Retinal pigment epithelial cell (primary cell): ENCODE measurements around the gene NT5DC4.
A peak's percentile ranks its signal among the peaks of the same experiment; 100 is the strongest.

ENCODE experiments used
- DNase-seq: peaks from one replicate; pipeline ENCODE4 v3.0.0-alpha.2; 2010; ENCODE audit warnings: low read depth
- H3K4me3 ChIP-seq: 2 replicates; pipeline ENCODE4 v1.5.1; 2011; ENCODE audit warnings: mild to moderate bottlenecking, low read length, control low read depth, moderate library complexity
- TF ChIP-seq, protein P1 (sequence below): conservative IDR thresholded peaks from 2 replicates; pipeline ENCODE4 v1.5.1; 2011; ENCODE audit warnings: low read depth, low read length, control low read depth, inconsistent platforms

Gene NT5DC4

DNA sequence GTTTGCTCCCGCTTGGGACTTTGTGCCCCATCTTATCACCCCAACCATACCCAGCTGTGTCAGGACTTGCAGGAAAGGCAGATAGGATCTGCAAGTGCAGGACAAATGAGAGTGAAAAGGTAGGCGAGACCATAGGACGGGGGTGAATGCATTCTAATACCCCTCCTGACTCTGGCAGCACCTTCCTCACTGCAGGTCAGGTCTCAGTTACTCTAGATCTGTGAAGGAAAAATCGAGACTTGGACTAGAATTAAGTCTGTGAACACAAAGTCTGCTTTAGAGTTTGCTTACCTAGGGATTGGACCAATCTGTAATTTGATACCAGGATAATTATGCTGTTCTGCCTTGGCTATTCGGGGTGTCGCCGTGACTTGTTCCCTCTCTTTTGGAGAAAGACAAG, 19.7 kb downstream of the NT5DC4 start:
- TF ChIP-seq, protein P1, sequence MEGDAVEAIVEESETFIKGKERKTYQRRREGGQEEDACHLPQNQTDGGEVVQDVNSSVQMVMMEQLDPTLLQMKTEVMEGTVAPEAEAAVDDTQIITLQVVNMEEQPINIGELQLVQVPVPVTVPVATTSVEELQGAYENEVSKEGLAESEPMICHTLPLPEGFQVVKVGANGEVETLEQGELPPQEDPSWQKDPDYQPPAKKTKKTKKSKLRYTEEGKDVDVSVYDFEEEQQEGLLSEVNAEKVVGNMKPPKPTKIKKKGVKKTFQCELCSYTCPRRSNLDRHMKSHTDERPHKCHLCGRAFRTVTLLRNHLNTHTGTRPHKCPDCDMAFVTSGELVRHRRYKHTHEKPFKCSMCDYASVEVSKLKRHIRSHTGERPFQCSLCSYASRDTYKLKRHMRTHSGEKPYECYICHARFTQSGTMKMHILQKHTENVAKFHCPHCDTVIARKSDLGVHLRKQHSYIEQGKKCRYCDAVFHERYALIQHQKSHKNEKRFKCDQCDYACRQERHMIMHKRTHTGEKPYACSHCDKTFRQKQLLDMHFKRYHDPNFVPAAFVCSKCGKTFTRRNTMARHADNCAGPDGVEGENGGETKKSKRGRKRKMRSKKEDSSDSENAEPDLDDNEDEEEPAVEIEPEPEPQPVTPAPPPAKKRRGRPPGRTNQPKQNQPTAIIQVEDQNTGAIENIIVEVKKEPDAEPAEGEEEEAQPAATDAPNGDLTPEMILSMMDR, result no peak
- H3K4me3 ChIP-seq, result no peak overlapping the region
- DNase-seq, result no peak

DNA sequence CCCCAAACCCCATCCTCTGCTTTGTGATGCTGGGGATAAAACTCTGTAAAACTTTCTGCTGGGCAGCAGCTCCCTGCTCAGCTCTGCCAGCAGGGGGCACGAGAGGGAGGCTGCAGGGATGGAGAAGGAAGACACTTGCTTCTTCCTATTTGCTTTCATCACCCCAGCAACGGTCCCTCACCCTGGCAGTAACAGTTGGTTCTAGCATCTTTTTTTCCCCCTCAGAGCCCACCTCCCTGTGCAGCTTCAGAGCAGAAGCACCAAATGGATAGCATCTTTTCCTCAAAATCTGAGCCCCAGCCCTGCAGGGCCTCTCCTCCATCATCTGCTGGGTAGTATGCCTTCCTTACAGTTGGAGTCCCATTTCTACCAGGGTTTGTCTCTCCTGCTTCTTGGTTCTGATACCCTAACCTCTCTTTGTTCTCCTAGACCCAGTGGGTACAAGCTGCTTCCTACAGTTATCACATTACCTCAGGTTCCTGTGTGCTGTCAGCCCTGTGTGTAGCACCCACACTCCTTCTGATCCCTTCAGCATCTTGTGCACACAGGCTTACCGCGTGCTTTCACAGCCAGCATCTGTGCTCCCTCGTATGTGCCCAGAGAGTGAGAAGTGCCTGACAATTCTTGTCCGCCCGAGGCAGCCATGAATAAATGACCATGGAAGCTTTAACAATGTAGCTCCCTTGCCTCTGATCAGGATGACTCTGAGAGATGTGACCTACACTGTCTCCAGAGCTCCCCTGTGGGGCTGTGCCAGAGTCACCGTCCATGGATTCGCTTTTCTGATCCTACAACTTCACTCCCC, 29.1 kb downstream of the NT5DC4 start:
- DNase-seq, result no peak
- no peak overlapping the region for H3K4me3 ChIP-seq
- TF ChIP-seq, protein P1, result peak; percentile 99

DNA sequence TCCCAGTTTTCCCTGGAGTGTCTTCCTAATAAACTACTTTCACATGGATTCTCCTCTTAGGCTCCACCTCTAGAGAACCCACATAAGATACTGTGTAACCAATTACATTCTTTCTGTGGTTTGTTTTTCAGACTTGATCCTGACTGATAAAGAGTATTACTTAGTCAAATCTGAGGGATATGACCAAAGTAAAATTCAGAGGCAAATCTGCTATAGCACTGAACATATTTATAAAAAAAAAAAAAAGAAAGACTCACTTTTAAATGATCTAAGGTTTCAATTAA, 29.7 kb downstream of the NT5DC4 start:
- TF ChIP-seq, protein P1, result no peak
- no peak for DNase-seq

DNA sequence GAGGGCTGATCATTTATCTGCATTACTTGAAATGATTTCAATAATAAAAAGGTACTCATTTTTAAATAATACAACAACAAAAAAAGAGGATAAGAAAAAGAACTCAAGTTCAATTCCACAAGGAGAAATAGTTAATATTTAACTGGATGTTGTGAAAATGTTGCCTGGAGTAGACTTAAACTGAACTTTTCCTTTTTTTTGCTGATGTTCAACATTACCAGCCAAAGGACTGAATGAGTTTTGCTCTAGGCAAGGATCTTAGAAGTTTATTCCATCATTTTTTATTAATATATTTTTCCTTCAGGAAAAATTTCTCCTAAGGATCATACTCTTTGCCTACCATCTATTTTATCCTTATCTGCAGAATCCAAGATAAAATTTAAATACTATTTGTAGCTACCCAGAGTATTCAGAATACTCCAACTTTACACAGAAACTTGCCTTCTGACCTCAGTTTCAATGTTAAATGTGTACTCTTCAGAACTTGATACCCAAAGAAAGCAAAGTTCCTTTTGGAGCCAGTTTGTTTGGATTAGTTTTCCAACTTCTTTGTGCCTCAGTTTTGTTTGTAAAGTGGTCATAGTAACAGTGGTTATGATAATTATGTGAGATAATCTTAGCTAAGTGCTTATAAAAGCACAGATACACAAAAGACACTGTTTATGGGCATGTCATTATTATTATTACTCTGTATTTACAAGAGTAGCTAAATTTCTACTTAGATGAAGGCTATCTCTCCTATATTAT, 30.8 kb downstream of the NT5DC4 start:
- TF ChIP-seq, protein P1, result no peak
- no peak overlapping the region for H3K4me3 ChIP-seq

More for the DNA sequence above, 29.7 kb downstream of the NT5DC4 start:
- H3K4me3 ChIP-seq, result no peak overlapping the region

DNA sequence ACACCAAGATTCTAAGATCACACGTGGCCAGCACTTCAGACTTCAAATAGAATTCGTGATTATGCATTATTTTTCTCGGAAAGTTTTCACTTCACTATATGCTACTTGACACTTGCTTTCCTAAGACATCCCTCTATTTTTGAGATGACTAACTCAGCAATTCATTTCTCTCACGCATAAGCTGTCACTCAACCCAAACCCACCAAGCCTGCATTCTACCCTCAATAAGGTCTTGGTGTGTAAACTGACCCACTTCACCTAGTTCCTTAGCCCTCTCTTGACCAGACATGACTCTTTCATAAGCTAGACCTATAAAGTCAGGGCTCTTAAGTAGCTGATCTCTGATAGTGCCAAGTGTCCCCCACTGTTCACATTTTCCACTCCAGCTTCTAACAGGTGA, 31.8 kb downstream of the NT5DC4 start:
- TF ChIP-seq, protein P1, result no peak
- DNase-seq, result no peak
- H3K4me3 ChIP-seq, result no peak overlapping the region

More for the DNA sequence above, 30.8 kb downstream of the NT5DC4 start:
- DNase-seq, result no peak

DNA sequence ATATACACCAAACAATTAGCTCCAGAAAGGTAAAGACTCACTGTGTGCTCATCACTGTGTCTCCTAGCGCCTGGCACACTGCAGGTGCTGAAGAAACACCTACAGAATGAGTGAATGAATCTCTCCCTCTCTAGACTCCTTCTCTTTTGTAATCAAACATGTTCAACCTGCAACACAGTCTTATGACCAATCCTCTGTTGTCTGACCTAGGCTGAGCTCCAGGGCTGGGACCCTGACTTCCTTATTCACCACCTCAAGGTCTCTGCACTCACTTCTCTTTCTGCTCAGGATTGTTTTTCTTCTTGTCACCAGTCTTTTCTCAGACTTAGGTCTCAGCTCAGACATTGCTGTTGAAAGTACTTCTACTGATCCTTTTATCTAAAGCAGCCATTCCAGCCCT, 33.7 kb downstream of the NT5DC4 start:
- H3K4me3 ChIP-seq, result no peak overlapping the region
- DNase-seq, result no peak
- TF ChIP-seq, protein P1, result no peak

DNA sequence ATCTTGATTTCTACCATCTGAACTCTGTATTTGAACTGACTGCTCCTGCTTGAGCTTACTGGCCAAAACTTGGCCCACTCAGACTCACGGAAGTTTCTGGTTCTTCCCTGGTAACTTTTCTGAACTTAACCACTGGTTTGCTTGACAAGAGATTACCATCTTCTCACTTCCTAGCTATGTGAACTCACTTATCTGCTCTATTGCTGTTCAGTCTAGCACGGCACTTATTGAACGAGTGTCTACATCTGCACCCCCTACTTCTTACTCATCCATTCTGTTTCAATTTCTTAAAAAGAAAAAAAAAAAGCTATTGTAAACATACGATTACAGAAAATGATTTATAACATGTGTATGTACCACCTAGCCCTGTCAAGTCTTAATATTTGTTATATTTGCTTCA, 34.6 kb downstream of the NT5DC4 start:
- TF ChIP-seq, protein P1, result no peak
- no peak for DNase-seq
- no peak overlapping the region for H3K4me3 ChIP-seq
